Endothelial cell of coronary artery (primary cell): ENCODE measurements around the gene HSFX1. TPM values are rescaled to one million over a fixed set of nuclear protein-coding genes. Genes with fewer than 3 reads are reported as not detected.

Experiments used
- total RNA-seq: library from RNA; depleted of rRNA; stranded (reverse); fragments of >200 nt; gene quantifications from 2 replicates; pipeline ENCODE4 v1.2.3, GENCODE V29; 2014

HSFX1 gene, protein sequence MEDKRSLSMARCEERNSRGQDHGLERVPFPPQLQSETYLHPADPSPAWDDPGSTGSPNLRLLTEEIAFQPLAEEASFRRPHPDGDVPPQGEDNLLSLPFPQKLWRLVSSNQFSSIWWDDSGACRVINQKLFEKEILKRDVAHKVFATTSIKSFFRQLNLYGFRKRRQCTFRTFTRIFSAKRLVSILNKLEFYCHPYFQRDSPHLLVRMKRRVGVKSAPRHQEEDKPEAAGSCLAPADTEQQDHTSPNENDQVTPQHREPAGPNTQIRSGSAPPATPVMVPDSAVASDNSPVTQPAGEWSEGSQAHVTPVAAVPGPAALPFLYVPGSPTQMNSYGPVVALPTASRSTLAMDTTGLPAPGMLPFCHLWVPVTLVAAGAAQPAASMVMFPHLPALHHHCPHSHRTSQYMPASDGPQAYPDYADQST
- 0.28 and 0.36 TPM in 2 replicates for total RNA-seq

DNA sequence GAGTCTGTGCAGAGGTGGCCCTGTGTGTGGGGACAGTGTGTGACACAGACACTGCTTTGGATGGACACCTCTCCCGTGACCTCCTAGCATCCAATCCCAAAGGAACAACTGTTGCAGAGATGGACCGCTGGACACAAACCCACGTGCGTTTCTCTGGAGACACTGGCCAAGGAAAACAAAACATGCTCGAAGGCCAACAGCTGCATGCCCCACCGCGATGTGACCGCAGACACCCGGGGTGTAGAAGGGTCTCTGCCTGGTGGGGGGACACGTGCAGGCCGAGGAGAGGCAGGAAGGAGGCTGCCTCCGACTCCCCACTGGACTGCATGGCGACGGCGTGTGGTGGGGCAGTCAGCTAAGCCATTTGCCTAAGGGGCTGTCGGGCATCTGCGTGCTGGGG, at the start of gene HSFX1:
HSFX1 (plus strand) TSS at position 301 of the 400 bp plus-strand sequence. CDS start 614 bp downstream, outside the sequence.

DNA sequence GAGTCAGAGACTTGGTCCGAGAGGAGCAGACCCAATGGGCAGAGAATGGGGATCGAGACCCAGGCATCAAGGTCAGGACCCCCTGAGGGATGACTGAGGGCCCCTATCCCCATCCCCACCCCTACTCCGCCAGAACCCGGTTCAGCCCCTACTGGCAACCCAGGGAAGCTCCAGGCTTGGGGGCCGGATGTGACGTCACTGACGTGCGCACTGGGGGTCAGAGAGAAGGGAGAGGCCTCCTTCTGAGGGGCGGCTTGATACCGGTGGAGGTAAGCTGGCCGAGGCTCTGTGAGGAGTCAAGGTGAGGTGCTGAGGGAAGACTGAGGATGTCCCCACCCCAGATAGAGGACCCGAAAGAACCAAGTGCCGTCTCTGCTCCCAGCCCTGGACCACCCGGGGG, 7.9 kb downstream of the HSFX1 start, which contains the start of gene MAGEA9:
MAGEA9 (plus strand) TSS at position 204 of the 400 bp plus-strand sequence. CDS start 4,281 bp downstream, outside the sequence.

Other genes with a start within 250 kb of the HSFX1 start
- gene EOLA1, start 233.1 kb upstream of the HSFX1 start, total RNA-seq, result 11.3 and 14.6 TPM in 2 replicates
- gene HSFX3, start 224.1 kb upstream of the HSFX1 start, total RNA-seq, result not detected in 2 replicates
- gene MAGEA9B, start 186.6 kb upstream of the HSFX1 start, total RNA-seq, result not detected in 2 replicates
- 0.18 and 0.28 TPM in 2 replicates for gene HSFX2, start 178.8 kb upstream of the HSFX1 start, total RNA-seq
- 17.6 and 21.0 TPM in 2 replicates for gene TMEM185A, start 142.3 kb upstream of the HSFX1 start, total RNA-seq
- not detected in 2 replicates for gene MAGEA11, start 62.0 kb upstream of the HSFX1 start, total RNA-seq
- gene MAGEA9, start 7.9 kb downstream of the HSFX1 start, total RNA-seq, result not detected in 2 replicates
- not detected in 2 replicates for gene MAGEA8, start 107.1 kb downstream of the HSFX1 start, total RNA-seq
- gene HSFX4, start 155.5 kb downstream of the HSFX1 start, total RNA-seq, result not detected in 2 replicates
- 18.5 and 22.8 TPM in 2 replicates for gene EOLA2, start 164.4 kb downstream of the HSFX1 start, total RNA-seq